GM23338 (cell line): ENCODE measurements around the gene PCSK5.

ENCODE experiments used
- CREB1 ChIP-seq: fragments of 250-450 bp; sonication (Bioruptor Pico); IDR thresholded peaks from 2 replicates; pipeline ENCODE4 v1.5.0; 2020; ENCODE audit warnings: low read depth, mild to moderate bottlenecking, moderate library complexity
- ETS1 ChIP-seq: IDR thresholded peaks from 2 replicates; pipeline ENCODE4 v1.6.1; 2016; ENCODE audit warnings: antibody characterized with exemption
- EZH2 ChIP-seq: fragments of 200-600 bp; sonication (generic); IDR thresholded peaks from one replicate; pipeline ENCODE4 v1.8.0; 2017; ENCODE audit warnings: antibody characterized with exemption, mild to moderate bottlenecking, low read depth; ENCODE audit not compliant: unreplicated experiment
- EZH2phosphoT487 ChIP-seq: fragments of 200-600 bp; sonication (generic); IDR thresholded peaks from one replicate; pipeline ENCODE4 v1.8.1; 2018; ENCODE audit warnings: antibody characterized with exemption; ENCODE audit not compliant: unreplicated experiment
- JUNB ChIP-seq: IDR thresholded peaks from one replicate; pipeline ENCODE4 v1.6.1; 2016; ENCODE audit warnings: antibody characterized with exemption; ENCODE audit not compliant: unreplicated experiment
- NANOG ChIP-seq: IDR thresholded peaks from 2 replicates; pipeline ENCODE4 v1.6.1; 2016; ENCODE audit warnings: antibody characterized with exemption, borderline replicate concordance
- POLR2AphosphoS5 ChIP-seq: IDR thresholded peaks from 2 replicates; pipeline ENCODE4 v1.6.1; 2016; ENCODE audit warnings: antibody characterized with exemption, low read depth
- REST ChIP-seq: IDR thresholded peaks from one replicate; pipeline ENCODE4 v1.6.1; 2018; ENCODE audit warnings: antibody characterized with exemption; ENCODE audit not compliant: unreplicated experiment
- STAT1 ChIP-seq: IDR thresholded peaks from one replicate; pipeline ENCODE4 v1.6.1; 2016; ENCODE audit warnings: antibody characterized with exemption; ENCODE audit not compliant: unreplicated experiment
- ZNF114 ChIP-seq: fragments of 250-450 bp; sonication (Bioruptor Pico); IDR thresholded peaks from 2 replicates; pipeline ENCODE4 v1.5.0; 2020; ENCODE audit warnings: mild to moderate bottlenecking, moderate library complexity
- ZNF331 ChIP-seq: fragments of 250-450 bp; sonication (Bioruptor Pico); IDR thresholded peaks from 2 replicates; pipeline ENCODE4 v1.5.0; 2020; ENCODE audit warnings: low read depth, mild to moderate bottlenecking, moderate library complexity
- TF ChIP-seq, protein P1 (sequence below), 2 experiments: fragments of 200-600 bp in 1 of 2; sonication (generic) in 1 of 2; conservative IDR thresholded peaks; 2 replicates each; pipeline versions ENCODE4 v1.5.1 to v1.6.1; 2016 to 2017; ENCODE audit warnings: antibody characterized with exemption in 2 of 2, low read depth in 2 of 2, mild to moderate bottlenecking in 2 of 2, moderate library complexity in 1 of 2

DNA sequence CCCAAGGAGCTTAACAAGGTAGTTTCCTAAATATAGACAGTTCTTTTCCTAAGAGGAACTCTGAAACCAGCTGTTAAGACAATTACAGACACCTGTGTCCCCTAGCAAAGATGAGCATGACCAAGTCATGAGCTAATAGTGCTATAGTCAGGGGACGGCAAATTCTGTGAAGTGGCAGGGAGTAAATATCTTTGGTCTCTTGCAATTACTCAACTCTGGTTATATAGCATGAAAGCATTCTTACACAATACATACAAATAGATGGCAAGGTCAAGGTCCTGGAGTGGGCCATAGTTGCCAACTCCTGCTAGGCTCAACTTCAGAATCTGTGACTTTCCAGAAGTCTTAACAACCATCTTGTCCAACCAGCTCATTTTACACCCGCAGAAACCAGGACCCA lies 400.1 kb downstream of the PCSK5 start:
- TF ChIP-seq POLR2AphosphoS5 (no peak), REST (no peak), CREB1 (no peak), ZNF331 (CRISPR knock-in tag) (no peak), EZH2 (no peak), ZNF114 (CRISPR knock-in tag) (no peak), EZH2phosphoT487 (no peak), STAT1 (no peak), ETS1 (no peak), JUNB (no peak), NANOG (no peak)
- TF ChIP-seq, protein P1, sequence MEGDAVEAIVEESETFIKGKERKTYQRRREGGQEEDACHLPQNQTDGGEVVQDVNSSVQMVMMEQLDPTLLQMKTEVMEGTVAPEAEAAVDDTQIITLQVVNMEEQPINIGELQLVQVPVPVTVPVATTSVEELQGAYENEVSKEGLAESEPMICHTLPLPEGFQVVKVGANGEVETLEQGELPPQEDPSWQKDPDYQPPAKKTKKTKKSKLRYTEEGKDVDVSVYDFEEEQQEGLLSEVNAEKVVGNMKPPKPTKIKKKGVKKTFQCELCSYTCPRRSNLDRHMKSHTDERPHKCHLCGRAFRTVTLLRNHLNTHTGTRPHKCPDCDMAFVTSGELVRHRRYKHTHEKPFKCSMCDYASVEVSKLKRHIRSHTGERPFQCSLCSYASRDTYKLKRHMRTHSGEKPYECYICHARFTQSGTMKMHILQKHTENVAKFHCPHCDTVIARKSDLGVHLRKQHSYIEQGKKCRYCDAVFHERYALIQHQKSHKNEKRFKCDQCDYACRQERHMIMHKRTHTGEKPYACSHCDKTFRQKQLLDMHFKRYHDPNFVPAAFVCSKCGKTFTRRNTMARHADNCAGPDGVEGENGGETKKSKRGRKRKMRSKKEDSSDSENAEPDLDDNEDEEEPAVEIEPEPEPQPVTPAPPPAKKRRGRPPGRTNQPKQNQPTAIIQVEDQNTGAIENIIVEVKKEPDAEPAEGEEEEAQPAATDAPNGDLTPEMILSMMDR (conservative IDR thresholded peaks at IDR 0.05; ENCODE audit: low read depth in 2 of 2): no peak
